HL-60/S4 treated with phorbol 12-myristate 13-acetate at 8.2 ng/mL for 4 days and 3 days (cell line): ENCODE data around the gene OR10G3.
"Not testable (repeated sequence)": the region's sequence is repeated elsewhere in the genome, so short reads cannot be mapped to it uniquely, and the experiment has no call there.

ENCODE experiments used
- in situ Hi-C: fragments of 300-500 bp; cut with MboI; formaldehyde crosslinking; loops from 2 replicates; pipeline ENCODE4 v1.15.0; 2022; ENCODE audit warnings: low sequenced_read_pairs

Gene OR10G3, protein sequence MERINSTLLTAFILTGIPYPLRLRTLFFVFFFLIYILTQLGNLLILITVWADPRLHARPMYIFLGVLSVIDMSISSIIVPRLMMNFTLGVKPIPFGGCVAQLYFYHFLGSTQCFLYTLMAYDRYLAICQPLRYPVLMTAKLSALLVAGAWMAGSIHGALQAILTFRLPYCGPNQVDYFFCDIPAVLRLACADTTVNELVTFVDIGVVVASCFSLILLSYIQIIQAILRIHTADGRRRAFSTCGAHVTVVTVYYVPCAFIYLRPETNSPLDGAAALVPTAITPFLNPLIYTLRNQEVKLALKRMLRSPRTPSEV

DNA sequence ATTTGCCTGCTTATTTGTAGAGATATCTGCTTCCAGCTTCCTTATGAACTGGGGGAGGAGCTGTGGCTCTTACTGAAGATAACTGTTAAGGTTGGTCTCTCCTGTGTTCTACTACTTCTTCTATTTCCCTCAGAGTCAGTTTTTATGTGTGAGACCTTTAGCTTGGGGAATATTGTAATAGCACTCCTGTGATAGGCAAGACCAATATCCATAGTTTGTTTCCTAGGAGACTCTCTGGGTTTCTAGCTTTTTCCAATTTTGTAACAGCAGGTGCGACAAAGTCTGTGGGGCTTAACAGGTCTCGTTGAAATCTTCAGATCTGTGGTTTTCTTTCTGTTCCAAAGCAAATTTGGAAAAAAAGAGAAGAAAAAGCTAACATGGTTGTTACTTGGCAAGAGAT, at the start of gene OR10G3:
OR10G3 (minus strand) TSS at position 101 of the 400 bp plus-strand sequence. CDS start 9,332 bp downstream, outside the sequence.
- in situ Hi-C loops, result no loop called here

DNA sequence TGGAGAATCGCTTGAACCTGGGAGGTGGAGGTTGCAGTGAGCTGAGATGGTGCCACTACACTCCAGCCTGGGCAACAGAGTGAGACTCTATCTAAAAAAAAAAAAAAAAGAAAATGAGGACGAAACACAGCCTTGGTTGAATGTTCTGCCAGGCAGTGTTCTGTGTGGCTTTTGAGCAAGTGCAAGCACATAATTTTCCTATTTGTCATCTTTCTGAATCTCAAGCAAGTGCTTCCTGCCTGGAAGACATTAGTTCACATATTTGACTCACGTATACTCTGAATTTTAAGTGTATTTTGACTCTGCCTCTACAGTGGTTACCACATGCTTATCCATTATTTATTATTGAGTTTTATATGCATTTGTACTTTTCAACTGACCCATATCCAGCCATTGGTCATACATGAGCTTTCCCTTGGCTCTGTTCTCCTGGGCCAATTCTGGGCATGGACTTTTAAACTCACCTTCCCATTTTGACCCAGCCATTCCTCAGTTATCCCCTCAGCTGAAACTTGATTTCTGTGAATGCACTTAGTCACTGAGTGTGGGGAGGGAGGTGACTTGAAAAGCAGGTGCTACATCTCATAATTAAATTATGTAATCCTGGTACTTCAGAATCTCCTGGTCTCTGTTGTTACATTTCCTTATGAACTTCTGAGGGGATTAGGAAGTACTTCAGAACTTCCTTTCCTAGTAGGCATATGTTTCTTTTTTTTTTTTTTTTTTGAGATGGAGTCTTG, 46.8 kb upstream of the OR10G3 start:
- in situ Hi-C loops, result no loop called here

GRCh38 chr14:21617614-21618013, 37.7 kb upstream of the OR10G3 start:
- in situ Hi-C loops, result no loop called here

- in situ Hi-C loops, result no loop called here
These were observed 34.4 kb upstream of the OR10G3 start for GRCh38 chr14:21614240-21614639.

- in situ Hi-C loops, result no loop called here
These were observed 32.4 kb upstream of the OR10G3 start for GRCh38 chr14:21612324-21612723.

GRCh38 chr14:21602181-21602580, 22.3 kb upstream of the OR10G3 start:
- in situ Hi-C loops, result not testable (repeated sequence)

- in situ Hi-C loops, result no loop called here
These were observed 9.4 kb upstream of the OR10G3 start for GRCh38 chr14:21589317-21589716.

DNA sequence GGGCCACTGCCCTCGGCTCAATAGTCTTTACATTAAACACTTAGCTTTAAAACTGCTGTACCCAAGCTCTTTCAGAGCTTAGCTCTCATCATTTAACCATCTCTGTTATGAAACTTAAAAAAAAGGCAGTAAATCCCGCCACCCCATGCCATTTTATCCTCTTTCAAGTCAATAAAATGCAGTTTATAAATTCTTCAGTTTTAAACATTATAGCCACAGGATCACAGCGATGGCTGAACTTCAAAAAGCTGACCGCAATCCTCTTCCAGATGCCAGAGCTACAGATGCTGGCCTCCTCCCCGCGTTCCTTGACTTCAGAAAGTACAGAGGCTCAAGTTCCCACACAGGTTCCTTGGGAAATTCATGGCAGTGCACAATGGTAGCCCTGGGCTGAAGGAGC, 4.2 kb downstream of the OR10G3 start:
- in situ Hi-C loops, result no loop called here

DNA sequence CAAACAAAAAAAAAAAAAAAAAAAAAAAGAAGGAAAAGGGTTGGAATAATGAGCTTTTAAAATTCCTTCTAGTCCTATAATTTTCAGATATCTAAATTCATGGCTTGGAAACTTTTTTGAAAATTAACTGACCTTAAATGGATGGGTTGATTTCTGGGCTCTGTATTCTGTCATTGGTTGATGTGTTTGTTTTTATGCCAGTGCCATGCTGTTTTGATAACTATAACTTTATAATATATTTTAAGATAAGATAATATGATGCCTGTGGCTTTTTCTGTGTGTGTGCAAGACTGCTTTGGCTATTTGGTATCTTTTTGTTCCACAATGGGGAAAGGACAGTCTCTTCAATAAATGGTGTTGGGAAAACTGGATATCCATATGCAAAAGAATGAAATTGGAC, 7.3 kb downstream of the OR10G3 start:
- in situ Hi-C loops, result no loop called here

DNA sequence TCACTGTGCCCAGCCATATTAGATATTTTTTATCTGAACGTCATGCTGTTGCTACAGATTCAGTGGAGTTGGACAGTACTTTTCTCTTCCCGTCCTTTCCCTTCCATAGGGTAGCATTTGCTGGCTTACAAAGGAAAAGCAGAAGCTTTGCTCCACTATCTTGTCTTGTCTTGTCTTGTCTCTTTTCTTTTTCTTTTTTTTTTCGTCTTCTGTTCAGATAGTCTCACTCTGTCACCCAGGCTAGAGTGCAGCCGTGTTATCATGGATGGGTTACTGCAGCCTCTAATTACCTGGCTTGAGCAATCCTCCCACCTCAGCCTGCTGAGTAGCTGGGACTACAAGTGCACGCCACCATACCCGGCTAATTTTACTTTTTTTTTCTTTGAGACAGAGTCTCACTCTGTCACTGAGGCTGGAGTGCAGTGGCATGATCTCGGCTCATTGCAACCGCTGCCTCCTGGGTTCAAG, 21.1 kb downstream of the OR10G3 start:
- in situ Hi-C loops, result no loop called here

- in situ Hi-C loops, result no loop called here
These were observed 22.6 kb downstream of the OR10G3 start for GRCh38 chr14:21557084-21557901.

- in situ Hi-C loops, result no loop called here
These were observed 23.3 kb downstream of the OR10G3 start for GRCh38 chr14:21556378-21557083.

GRCh38 chr14:21553266-21553665, 26.6 kb downstream of the OR10G3 start:
- in situ Hi-C loops, result no loop called here

GRCh38 chr14:21544588-21544987, 35.3 kb downstream of the OR10G3 start:
- in situ Hi-C loops, result not testable (repeated sequence)

DNA sequence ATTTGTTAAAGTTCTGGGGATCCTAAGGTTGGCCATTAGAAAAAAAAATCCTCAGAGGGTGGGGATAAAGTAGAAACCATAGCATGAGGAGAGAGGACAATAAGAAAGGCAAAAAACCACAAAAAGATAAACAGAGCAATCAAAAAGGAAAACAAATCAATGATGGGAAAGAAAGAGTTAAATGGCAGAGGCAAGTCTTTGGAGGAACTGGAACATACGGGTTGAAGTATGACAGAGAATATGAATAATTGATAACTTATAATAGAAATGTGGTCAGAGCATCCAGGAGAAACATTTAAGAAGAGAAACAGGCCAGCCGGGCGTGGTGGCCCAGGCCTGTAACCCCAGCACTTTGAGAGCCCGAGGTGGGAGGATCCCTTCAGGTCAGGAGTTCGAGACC, 35.9 kb downstream of the OR10G3 start:
- in situ Hi-C loops, result no loop called here

- in situ Hi-C loops, result no loop called here
These were observed 36.3 kb downstream of the OR10G3 start for GRCh38 chr14:21543521-21543960.

GRCh38 chr14:21541413-21542074, 38.3 kb downstream of the OR10G3 start:
- in situ Hi-C loops, result no loop called here

GRCh38 chr14:21539189-21539940, 40.5 kb downstream of the OR10G3 start:
- in situ Hi-C loops, result no loop called here

GRCh38 chr14:21537090-21537424, 42.8 kb downstream of the OR10G3 start:
- in situ Hi-C loops, result no loop called here
